Measurements from ENCODE around the gene MRPL44. TPM values are rescaled to one million over a fixed set of nuclear protein-coding genes. Genes with fewer than 3 reads are reported as not detected.
A peak's percentile ranks its signal among the peaks of the same experiment; 100 is the strongest.

MRPL44 gene
- 20.7 TPM for total RNA-seq
- long read RNA-seq, transcript MRPL44-201 (4 exons, 1,748 nt) = major isoform, 30 of 30 reads
- long read RNA-seq, partial matches to known transcripts = 0 of 30 reads
- long read RNA-seq, other reads (novel, unspliced or antisense) = 0 of 30 reads

GRCh38 chr2:223957092-223957851, at the start of gene MRPL44:
Gene MRPL44 (plus strand): TSS chr2:223957463. CDS start chr2:223957473, 10 bp downstream.
- peak; percentile 100 for ATAC-seq
- intact Hi-C loops (cut with DNase I) = no loop called here
- Histone ChIP-seq H3K27me3 (ENCODE audit: low read depth) (no peaks in the 10 kb centered on the region), H3K4me3 (peak within 1 kb of the TSS; percentile 97), H3K36me3 (peaks cover 25% of the 10 kb centered on the region), H3K9me3 (no peaks in the 10 kb centered on the region), H3K27ac (peak within 1 kb of the TSS; percentile 84), H3K4me1 (peaks cover 54% of the 10 kb centered on the region)
- no peak for TF ChIP-seq CTCF (IDR thresholded peaks at IDR 0.05)
- peak; percentile 98 for DNase-seq

GRCh38 chr2:223908304-223908998, 48.8 kb upstream of the MRPL44 start:
- H3K9me3 ChIP-seq = no peaks in the 10 kb centered on the region
- peaks cover 19% of the 10 kb centered on the region for H3K4me1 ChIP-seq
- DNase-seq (no peak), ATAC-seq (peak; percentile 51)
- H3K36me3 ChIP-seq = peaks cover 34% of the 10 kb centered on the region
- no peak for TF ChIP-seq CTCF (IDR thresholded peaks at IDR 0.05)
- H3K27me3 ChIP-seq (ENCODE audit: low read depth) = no peaks in the 10 kb centered on the region
- H3K27ac ChIP-seq = no peak overlapping the region
- intact Hi-C loops (cut with DNase I) = no loop called here
- no peak overlapping the region for H3K4me3 ChIP-seq

GRCh38 chr2:223909001-223909741, 48.1 kb upstream of the MRPL44 start:
- peaks cover 29% of the 10 kb centered on the region for H3K36me3 ChIP-seq
- peak in 1 of 2 donors; percentile 51 for ATAC-seq
- TF ChIP-seq CTCF (IDR thresholded peaks at IDR 0.05) = no peak
- peaks cover 19% of the 10 kb centered on the region for H3K4me1 ChIP-seq
- H3K27me3 ChIP-seq (ENCODE audit: low read depth) = no peaks in the 10 kb centered on the region
- DNase-seq = no peak
- no peak overlapping the region for H3K27ac ChIP-seq
- no peak overlapping the region for H3K4me3 ChIP-seq
- intact Hi-C loops (cut with DNase I) = no loop called here
- no peaks in the 10 kb centered on the region for H3K9me3 ChIP-seq

GRCh38 chr2:223914324-223914723, 42.9 kb upstream of the MRPL44 start:
- H3K9me3 ChIP-seq = no peaks in the 10 kb centered on the region
- H3K27ac ChIP-seq = no peak overlapping the region
- H3K36me3 ChIP-seq = peaks cover 41% of the 10 kb centered on the region
- no peak for ATAC-seq
- no peak overlapping the region for H3K4me3 ChIP-seq
- no peaks in the 10 kb centered on the region for H3K27me3 ChIP-seq (ENCODE audit: low read depth)
- H3K4me1 ChIP-seq = peaks cover 30% of the 10 kb centered on the region
- no peak for TF ChIP-seq CTCF (IDR thresholded peaks at IDR 0.05)
- intact Hi-C loops (cut with DNase I) = no loop called here
- no peak for DNase-seq

GRCh38 chr2:223915071-223915470, 42.2 kb upstream of the MRPL44 start:
- Histone ChIP-seq H3K27me3 (ENCODE audit: low read depth) (no peaks in the 10 kb centered on the region), H3K27ac (no peak overlapping the region), H3K4me1 (peaks cover 30% of the 10 kb centered on the region), H3K4me3 (no peak overlapping the region), H3K9me3 (no peaks in the 10 kb centered on the region), H3K36me3 (peaks cover 41% of the 10 kb centered on the region)
- TF ChIP-seq CTCF (IDR thresholded peaks at IDR 0.05) = no peak
- DNase-seq (no peak), ATAC-seq (no peak)
- intact Hi-C loops (cut with DNase I) = no loop called here
